ACC112 (cell line): ENCODE results near the gene FUBP3.
A peak's percentile ranks its signal among the peaks of the same experiment; 100 is the strongest.

Source experiments
- H2AFZ ChIP-seq: fragments of 200-600 bp; sonication (generic); one replicate; pipeline ENCODE4 v1.6.0; 2017; ENCODE audit warnings: antibody characterized with exemption, low read length; ENCODE audit not compliant: unreplicated experiment
- H3K27ac ChIP-seq: fragments of 200-600 bp; sonication (generic); 2 replicates; pipeline ENCODE4 v1.5.1; 2014; ENCODE audit warnings: low read depth, mild to moderate bottlenecking, antibody characterized with exemption, low read length, moderate library complexity
- H3K27me3 ChIP-seq: fragments of 200-600 bp; sonication (generic); 2 replicates; pipeline ENCODE4 v1.6.1; 2014; ENCODE audit warnings: mild to moderate bottlenecking, antibody characterized with exemption, low read length, moderate library complexity, mixed read lengths; ENCODE audit not compliant: insufficient read depth
- H3K36me3 ChIP-seq: fragments of 200-600 bp; sonication (generic); 2 replicates; pipeline ENCODE4 v1.6.1; 2016; ENCODE audit warnings: mild to moderate bottlenecking, antibody characterized with exemption, low read length, moderate library complexity, mixed read lengths; ENCODE audit not compliant: insufficient read depth
- H3K4me1 ChIP-seq: fragments of 200-600 bp; sonication (generic); one replicate; pipeline ENCODE4 v1.6.1; 2016; ENCODE audit warnings: low read length, mixed read lengths; ENCODE audit not compliant: insufficient read depth, unreplicated experiment, control insufficient read depth
- H3K4me3 ChIP-seq: fragments of 200-600 bp; sonication (generic); 2 replicates; pipeline ENCODE4 v1.5.1; 2014; ENCODE audit warnings: mild to moderate bottlenecking, low read depth, low read length
- H3K79me2 ChIP-seq: fragments of 200-600 bp; sonication (generic); one replicate; pipeline ENCODE4 v1.6.0; 2016; ENCODE audit warnings: low read length; ENCODE audit not compliant: control insufficient read depth, unreplicated experiment, insufficient read depth

FUBP3 gene

GRCh38 chr9:130651752-130652151, 72.4 kb downstream of the FUBP3 start:
- Histone ChIP-seq H3K27me3 (peaks cover 9% of the 10 kb centered on the region), H3K79me2 (no peaks in the 10 kb centered on the region), H3K36me3 (no peaks in the 10 kb centered on the region), H3K4me3 (no peak overlapping the region), H2AFZ (no peak overlapping the region), H3K4me1 (no peaks in the 10 kb centered on the region), H3K27ac (no peak overlapping the region)

- no peak overlapping the region for H3K4me3 ChIP-seq
- H3K27me3 ChIP-seq: peaks cover 37% of the 10 kb centered on the region
- H3K27ac ChIP-seq: no peak overlapping the region
- H2AFZ ChIP-seq: no peak overlapping the region
- H3K36me3 ChIP-seq: no peaks in the 10 kb centered on the region
- H3K4me1 ChIP-seq: no peaks in the 10 kb centered on the region
- no peaks in the 10 kb centered on the region for H3K79me2 ChIP-seq
Observed at GRCh38 chr9:130654879-130655278, 75.5 kb downstream of the FUBP3 start.

GRCh38 chr9:130658893-130659698, 79.7 kb downstream of the FUBP3 start:
- Histone ChIP-seq H3K36me3 (no peaks in the 10 kb centered on the region), H2AFZ (no peak overlapping the region), H3K27me3 (peaks cover 76% of the 10 kb centered on the region), H3K4me3 (no peak overlapping the region), H3K4me1 (no peaks in the 10 kb centered on the region), H3K79me2 (no peaks in the 10 kb centered on the region), H3K27ac (no peak overlapping the region)

GRCh38 chr9:130659699-130660248, 80.4 kb downstream of the FUBP3 start:
- peaks cover 83% of the 10 kb centered on the region for H3K27me3 ChIP-seq

GRCh38 chr9:130660326-130660682, 80.9 kb downstream of the FUBP3 start:
- H3K79me2 ChIP-seq: no peaks in the 10 kb centered on the region
- no peaks in the 10 kb centered on the region for H3K36me3 ChIP-seq
- H3K27me3 ChIP-seq: peaks cover 87% of the 10 kb centered on the region
- peaks cover 5% of the 10 kb centered on the region for H3K4me1 ChIP-seq
- H2AFZ ChIP-seq: no peak overlapping the region
- H3K4me3 ChIP-seq: peak overlapping the region; percentile 64
- no peak overlapping the region for H3K27ac ChIP-seq

More at GRCh38 chr9:130659699-130660248, 80.4 kb downstream of the FUBP3 start:
- Histone ChIP-seq H3K27ac (no peak overlapping the region), H3K4me1 (peaks cover 3% of the 10 kb centered on the region), H3K36me3 (no peaks in the 10 kb centered on the region), H2AFZ (no peak overlapping the region), H3K79me2 (no peaks in the 10 kb centered on the region), H3K4me3 (no peak overlapping the region)

- Histone ChIP-seq H3K79me2 (no peaks in the 10 kb centered on the region), H3K27ac (no peak overlapping the region), H3K4me1 (peaks cover 5% of the 10 kb centered on the region), H3K4me3 (peak overlapping the region; percentile 64), H2AFZ (no peak overlapping the region), H3K27me3 (peaks cover 93% of the 10 kb centered on the region), H3K36me3 (no peaks in the 10 kb centered on the region)
Observed at GRCh38 chr9:130660683-130661450, 81.5 kb downstream of the FUBP3 start.

GRCh38 chr9:130661451-130662098, 82.2 kb downstream of the FUBP3 start:
- peaks cover 96% of the 10 kb centered on the region for H3K27me3 ChIP-seq
- H3K36me3 ChIP-seq: no peaks in the 10 kb centered on the region
- peaks cover 5% of the 10 kb centered on the region for H3K4me1 ChIP-seq
- H2AFZ ChIP-seq: no peak overlapping the region
- H3K27ac ChIP-seq: no peak overlapping the region
- no peaks in the 10 kb centered on the region for H3K79me2 ChIP-seq
- peak overlapping the region; percentile 64; the same call in 1 of the 2 replicates for H3K4me3 ChIP-seq

- H2AFZ ChIP-seq: no peak overlapping the region
- H3K4me1 ChIP-seq: peaks cover 5% of the 10 kb centered on the region
- H3K27me3 ChIP-seq: peaks cover 96% of the 10 kb centered on the region
- H3K79me2 ChIP-seq: no peaks in the 10 kb centered on the region
- H3K36me3 ChIP-seq: no peaks in the 10 kb centered on the region
- no peak overlapping the region for H3K4me3 ChIP-seq
- H3K27ac ChIP-seq: no peak overlapping the region
Observed at GRCh38 chr9:130662099-130662969, 83.0 kb downstream of the FUBP3 start.

GRCh38 chr9:130662970-130663257, 83.5 kb downstream of the FUBP3 start:
- Histone ChIP-seq H3K27ac (no peak overlapping the region), H2AFZ (no peak overlapping the region), H3K4me1 (peaks cover 5% of the 10 kb centered on the region), H3K79me2 (no peaks in the 10 kb centered on the region), H3K4me3 (no peak overlapping the region), H3K36me3 (no peaks in the 10 kb centered on the region), H3K27me3 (peaks cover 98% of the 10 kb centered on the region)
